Right atrium auricular region (tissue), 2 donors: ENCODE data around the gene PSTPIP1. TPM values are rescaled to one million over a fixed set of nuclear protein-coding genes. Genes with fewer than 3 reads are reported as not detected.

Source experiments
- DNase-seq: peaks from one replicate; pipeline ENCODE4 v3.0.0-alpha.2; 2019; ENCODE audit warnings: low spot score
- H3K27ac ChIP-seq, 2 donors: fragments of 200-600 bp; sonication (generic); 1 replicate in 1 of 2; 2 replicates in 1 of 2; pipeline ENCODE4 v1.5.1; 2016 to 2019
- H3K27me3 ChIP-seq, 2 donors: fragments of 200-600 bp; sonication (generic); one replicate each; pipeline versions ENCODE4 v1.5.1 to v1.6.0; 2017 to 2019
- H3K36me3 ChIP-seq: fragments of 200-600 bp; sonication (generic); one replicate; pipeline ENCODE4 v1.5.1; 2016
- H3K4me1 ChIP-seq, 2 donors: fragments of 200-600 bp; sonication (generic); one replicate each; pipeline versions ENCODE4 v1.5.1 to v1.6.0; 2017 to 2019
- H3K4me3 ChIP-seq, 2 donors: fragments of 200-600 bp; sonication (generic); 1 replicate in 1 of 2; 2 replicates in 1 of 2; pipeline ENCODE4 v1.5.1; 2017 to 2019; ENCODE audit warnings: mild to moderate bottlenecking in 1 of 2, moderate library complexity in 1 of 2
- H3K9me3 ChIP-seq, 2 donors: fragments of 200-600 bp; sonication (generic); one replicate each; pipeline ENCODE4 v1.5.1; 2019
- CTCF ChIP-seq, 2 donors: fragments of 200-600 bp; sonication (generic); IDR thresholded peaks; one replicate each; pipeline ENCODE4 v1.5.1; 2019; ENCODE audit warnings: antibody characterized with exemption in 2 of 2
- total RNA-seq, 2 donors: library from RNA; depleted of rRNA; stranded (reverse); fragments of >200 nt; gene quantifications; one replicate each; pipeline ENCODE4 v1.1.0, GENCODE V29; 2016

Gene PSTPIP1
- total RNA-seq, 2 donors from 2014 or later, result 1.9 to 2.3 TPM

- peaks cover 0 to 17% of the 10 kb centered on the region in 2 donors for H3K4me1 ChIP-seq
- no peak for DNase-seq
- H3K27ac ChIP-seq, result no peak overlapping the region
- no peak overlapping the region for H3K4me3 ChIP-seq
- H3K36me3 ChIP-seq, result no peaks in the 10 kb centered on the region
- no peaks in the 10 kb centered on the region for H3K27me3 ChIP-seq
- no peaks in the 10 kb centered on the region for H3K9me3 ChIP-seq
- TF ChIP-seq CTCF (IDR thresholded peaks at IDR 0.05), result no peak
Measured at GRCh38 chr15:77015646-77016320, 20.9 kb downstream of the PSTPIP1 start.

- DNase-seq, result no peak
- no peak overlapping the region for H3K27ac ChIP-seq
- H3K4me1 ChIP-seq, result peaks cover 0 to 21% of the 10 kb centered on the region in 2 donors
Measured at GRCh38 chr15:77016321-77016695, 21.4 kb downstream of the PSTPIP1 start.

GRCh38 chr15:77017091-77017660, 22.2 kb downstream of the PSTPIP1 start:
- no peaks in the 10 kb centered on the region for H3K9me3 ChIP-seq
- no peak for TF ChIP-seq CTCF (IDR thresholded peaks at IDR 0.05)
- H3K4me3 ChIP-seq, result no peak overlapping the region
- H3K36me3 ChIP-seq, result no peaks in the 10 kb centered on the region
- H3K4me1 ChIP-seq, result peaks cover 0 to 25% of the 10 kb centered on the region in 2 donors
- H3K27ac ChIP-seq, result no peak overlapping the region
- H3K27me3 ChIP-seq, result no peaks in the 10 kb centered on the region
- no peak for DNase-seq

More at GRCh38 chr15:77016321-77016695, 21.4 kb downstream of the PSTPIP1 start:
- no peak for TF ChIP-seq CTCF (IDR thresholded peaks at IDR 0.05)
- Histone ChIP-seq H3K9me3 (no peaks in the 10 kb centered on the region), H3K4me3 (no peak overlapping the region), H3K27me3 (no peaks in the 10 kb centered on the region), H3K36me3 (no peaks in the 10 kb centered on the region)

- H3K9me3 ChIP-seq, result no peaks in the 10 kb centered on the region
- no peaks in the 10 kb centered on the region for H3K27me3 ChIP-seq
- peaks cover 0 to 25% of the 10 kb centered on the region in 2 donors for H3K4me1 ChIP-seq
- H3K4me3 ChIP-seq, result no peak overlapping the region
- TF ChIP-seq CTCF (IDR thresholded peaks at IDR 0.05), result no peak
- DNase-seq, result no peak
- no peak overlapping the region for H3K27ac ChIP-seq
- H3K36me3 ChIP-seq, result no peaks in the 10 kb centered on the region
Measured at GRCh38 chr15:77017761-77018720, 23.1 kb downstream of the PSTPIP1 start.

GRCh38 chr15:77018796-77019505, 24.0 kb downstream of the PSTPIP1 start:
- H3K4me1 ChIP-seq, result peaks cover 0 to 25% of the 10 kb centered on the region in 2 donors
- no peaks in the 10 kb centered on the region for H3K36me3 ChIP-seq
- no peak for TF ChIP-seq CTCF (IDR thresholded peaks at IDR 0.05)
- no peaks in the 10 kb centered on the region for H3K27me3 ChIP-seq
- no peak overlapping the region for H3K4me3 ChIP-seq
- H3K9me3 ChIP-seq, result no peaks in the 10 kb centered on the region
- no peak for DNase-seq
- H3K27ac ChIP-seq, result no peak overlapping the region
